ENCODE results near the gene AKNA.
A peak's percentile ranks its signal among the peaks of the same experiment; 100 is the strongest.

AKNA gene

DNA sequence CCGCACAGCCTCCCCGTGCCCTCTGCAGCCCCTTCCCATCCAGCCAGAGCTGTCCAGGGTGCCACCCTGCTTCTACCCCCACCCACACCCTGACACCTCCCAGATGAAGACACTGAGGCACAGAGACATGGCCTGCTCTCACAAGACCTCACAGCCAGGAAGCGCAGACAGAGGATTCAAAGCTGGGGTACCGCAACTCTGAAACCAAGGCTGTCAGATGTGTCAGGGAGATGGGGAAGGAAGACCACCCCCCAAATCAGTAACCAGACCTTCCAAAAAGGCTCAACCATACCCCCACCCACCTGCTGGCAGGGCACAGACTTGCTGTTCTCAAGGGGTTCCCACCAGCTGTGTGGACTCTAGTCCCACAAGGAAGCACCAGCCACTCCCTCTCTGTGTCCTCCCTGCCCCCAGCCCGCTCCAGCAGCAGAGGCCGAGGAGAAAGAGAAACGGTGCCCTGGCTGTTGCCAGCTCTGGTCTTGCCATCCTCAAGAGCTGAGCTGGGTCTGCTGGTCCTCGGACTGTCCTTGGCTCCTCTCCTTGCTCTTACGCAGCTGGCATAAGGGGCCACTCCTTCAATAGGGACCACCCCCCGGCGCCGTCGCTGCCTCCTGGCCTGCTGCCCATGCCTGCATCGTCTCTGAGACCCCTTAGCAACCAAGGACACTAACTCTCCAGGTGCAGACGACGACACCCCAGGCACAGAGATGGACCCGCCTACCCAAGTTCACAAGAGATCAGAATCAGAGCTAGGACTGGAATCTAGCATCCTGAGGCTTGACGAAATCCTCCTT lies 699 bp downstream of the AKNA start:
- Mint-ChIP-seq H3K9me3 (no peaks in the 10 kb centered on the region), H3K36me3 (ENCODE audit: insufficient read depth) (peaks cover 75% of the 10 kb centered on the region), H3K27ac (ENCODE audit: low read depth) (peak overlapping the region; percentile 96), H3K4me3 (peak overlapping the region; percentile 92), H3K27me3 (no peaks in the 10 kb centered on the region), H3K4me1 (peaks cover 96% of the 10 kb centered on the region)
- DNase-seq (ENCODE audit: low spot score in 2 of 2) (no peak), ATAC-seq (replicated peaks; ENCODE audit: extremely low read depth, poor library complexity, severe bottlenecking) (no peak)

DNA sequence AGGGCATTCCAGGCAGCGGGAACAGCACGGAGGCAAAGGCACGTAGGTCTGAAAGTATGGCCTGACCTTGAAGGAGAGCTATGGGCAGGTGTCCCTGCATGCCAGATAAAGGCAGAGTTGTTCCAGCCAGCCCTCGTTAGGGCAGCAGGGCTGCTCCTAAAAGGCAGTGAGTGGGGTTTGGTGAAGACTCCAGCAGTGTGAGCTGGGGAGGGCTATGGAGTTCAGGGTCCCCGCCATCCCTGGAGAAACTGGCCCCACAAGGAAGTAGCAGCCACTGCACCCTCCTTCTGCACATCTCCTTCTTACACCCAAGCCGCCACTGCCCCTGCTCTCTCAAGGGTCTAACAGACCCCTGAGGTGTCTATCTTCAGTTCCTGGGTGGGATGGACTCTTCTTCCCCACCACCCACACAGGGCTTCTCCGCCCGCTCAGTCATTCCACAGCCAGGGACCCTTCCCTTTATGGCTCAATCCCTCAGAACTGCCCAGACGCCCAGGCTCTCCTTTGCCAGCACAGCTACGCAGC lies 1.4 kb downstream of the AKNA start:
- peaks cover 94% of the 10 kb centered on the region for H3K4me1 Mint-ChIP-seq
- peak overlapping the region; percentile 96 for H3K27ac Mint-ChIP-seq (ENCODE audit: low read depth)
- no peaks in the 10 kb centered on the region for H3K27me3 Mint-ChIP-seq
- DNase-seq (ENCODE audit: low spot score in 2 of 2) = no peak
- no peak for ATAC-seq (replicated peaks; ENCODE audit: extremely low read depth, poor library complexity, severe bottlenecking)
- H3K36me3 Mint-ChIP-seq (ENCODE audit: insufficient read depth) = peaks cover 80% of the 10 kb centered on the region
- H3K9me3 Mint-ChIP-seq = no peaks in the 10 kb centered on the region
- peak overlapping the region; percentile 92 for H3K4me3 Mint-ChIP-seq

DNA sequence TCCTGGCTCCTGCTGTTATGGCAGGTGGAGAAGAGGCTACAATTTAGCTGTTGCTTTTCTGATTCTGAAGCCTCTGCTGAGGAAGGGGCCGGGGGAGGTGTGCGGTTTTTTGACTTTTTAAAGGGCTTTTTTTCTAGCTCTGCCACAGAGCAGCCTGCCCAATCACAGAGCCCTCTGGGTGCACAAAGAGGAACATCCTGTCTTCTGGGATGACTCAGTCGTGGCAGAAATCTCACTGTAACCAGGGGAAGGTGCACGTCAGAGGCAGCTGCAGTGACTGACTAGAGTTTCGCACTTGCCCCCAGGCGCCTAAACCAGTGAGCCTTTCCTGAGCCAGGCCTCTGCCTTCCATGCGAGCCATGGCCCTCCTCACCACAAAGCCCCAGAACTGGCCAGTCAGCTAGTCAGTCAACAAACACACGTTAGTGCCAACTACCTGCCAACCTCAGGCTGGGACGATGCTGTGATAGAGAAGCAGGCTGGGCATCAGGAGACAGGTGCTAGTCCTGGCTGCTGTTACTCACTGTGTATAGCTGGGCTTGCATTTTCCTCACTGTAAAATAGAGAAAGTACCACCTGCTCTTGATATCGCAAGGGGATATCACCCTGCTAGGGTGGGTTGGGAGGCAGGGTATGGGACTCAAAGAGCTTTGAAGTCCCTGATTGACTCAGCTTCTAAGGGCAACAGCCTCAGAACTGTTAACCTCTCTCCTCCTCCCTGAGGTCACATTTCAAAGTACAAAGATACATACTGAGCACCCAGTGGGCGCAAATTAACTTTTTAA lies 2.2 kb downstream of the AKNA start:
- ATAC-seq (replicated peaks; ENCODE audit: extremely low read depth, poor library complexity, severe bottlenecking) = peak; percentile 77
- Mint-ChIP-seq H3K4me1 (peaks cover 86% of the 10 kb centered on the region), H3K4me3 (peak overlapping the region; percentile 92), H3K27me3 (no peaks in the 10 kb centered on the region), H3K27ac (ENCODE audit: low read depth) (peak overlapping the region; percentile 96), H3K36me3 (ENCODE audit: insufficient read depth) (peaks cover 85% of the 10 kb centered on the region), H3K9me3 (no peaks in the 10 kb centered on the region)
- DNase-seq (ENCODE audit: low spot score in 2 of 2) = peak; percentile 81 to 92

DNA sequence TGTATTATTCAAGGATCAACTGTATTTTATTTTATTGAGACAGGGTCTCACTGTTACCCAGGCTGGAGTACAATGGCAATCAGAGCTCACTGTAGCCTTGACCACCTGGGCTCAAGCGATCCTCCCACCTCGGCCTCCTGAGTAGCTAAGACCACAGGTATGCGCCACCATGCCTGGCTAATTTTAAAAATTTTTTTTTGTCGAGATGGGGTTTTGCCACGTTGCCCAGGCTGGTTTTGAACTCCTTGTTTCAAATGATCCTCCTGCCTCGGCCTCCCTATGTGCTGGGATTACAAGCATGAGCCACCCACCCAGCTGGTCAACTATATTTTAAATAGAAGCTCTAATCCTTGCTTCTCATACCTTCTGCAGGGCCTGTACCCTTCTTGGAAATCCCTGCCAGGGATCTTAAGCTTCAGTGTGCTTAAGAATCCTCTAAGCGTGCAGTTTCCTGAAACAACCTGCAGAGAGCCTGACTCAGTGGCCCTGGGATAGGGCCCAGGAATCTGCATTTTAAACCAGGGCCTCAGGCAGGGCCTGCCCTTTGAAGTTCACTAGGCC lies 2.9 kb downstream of the AKNA start:
- ATAC-seq (replicated peaks; ENCODE audit: extremely low read depth, poor library complexity, severe bottlenecking) = no peak
- H3K27me3 Mint-ChIP-seq = no peaks in the 10 kb centered on the region
- no peak for DNase-seq (ENCODE audit: low spot score in 2 of 2)
- no peaks in the 10 kb centered on the region for H3K9me3 Mint-ChIP-seq
- H3K4me3 Mint-ChIP-seq = peak overlapping the region; percentile 92
- peak overlapping the region; percentile 96 for H3K27ac Mint-ChIP-seq (ENCODE audit: low read depth)
- H3K4me1 Mint-ChIP-seq = peaks cover 84% of the 10 kb centered on the region
- H3K36me3 Mint-ChIP-seq (ENCODE audit: insufficient read depth) = peaks cover 86% of the 10 kb centered on the region

DNA sequence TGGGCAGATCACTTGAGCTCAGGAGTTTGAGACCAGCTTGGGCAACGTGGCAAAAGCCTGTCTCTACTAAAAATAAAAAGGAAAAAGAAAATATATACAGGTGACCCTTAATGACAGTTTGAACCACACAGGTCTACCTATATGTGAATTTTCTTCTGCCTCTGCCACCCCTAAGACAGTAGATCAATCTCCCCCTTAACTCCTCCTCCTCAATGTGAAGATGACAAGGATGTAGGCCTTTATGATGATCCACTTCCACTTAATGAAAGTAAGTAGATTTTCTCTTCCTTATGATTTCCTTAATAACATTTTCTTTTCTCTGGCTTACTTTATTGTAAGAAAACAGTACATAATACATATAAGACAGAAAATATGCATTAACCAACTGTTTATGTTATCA lies 3.4 kb downstream of the AKNA start:
- H3K36me3 Mint-ChIP-seq (ENCODE audit: insufficient read depth) = peaks cover 89% of the 10 kb centered on the region
- no peaks in the 10 kb centered on the region for H3K9me3 Mint-ChIP-seq
- H3K27me3 Mint-ChIP-seq = no peaks in the 10 kb centered on the region
- peak overlapping the region; percentile 96 for H3K27ac Mint-ChIP-seq (ENCODE audit: low read depth)
- H3K4me3 Mint-ChIP-seq = peak overlapping the region; percentile 92
- ATAC-seq (replicated peaks; ENCODE audit: extremely low read depth, poor library complexity, severe bottlenecking) (no peak), DNase-seq (ENCODE audit: low spot score in 2 of 2) (no peak)
- H3K4me1 Mint-ChIP-seq = peaks cover 84% of the 10 kb centered on the region

DNA sequence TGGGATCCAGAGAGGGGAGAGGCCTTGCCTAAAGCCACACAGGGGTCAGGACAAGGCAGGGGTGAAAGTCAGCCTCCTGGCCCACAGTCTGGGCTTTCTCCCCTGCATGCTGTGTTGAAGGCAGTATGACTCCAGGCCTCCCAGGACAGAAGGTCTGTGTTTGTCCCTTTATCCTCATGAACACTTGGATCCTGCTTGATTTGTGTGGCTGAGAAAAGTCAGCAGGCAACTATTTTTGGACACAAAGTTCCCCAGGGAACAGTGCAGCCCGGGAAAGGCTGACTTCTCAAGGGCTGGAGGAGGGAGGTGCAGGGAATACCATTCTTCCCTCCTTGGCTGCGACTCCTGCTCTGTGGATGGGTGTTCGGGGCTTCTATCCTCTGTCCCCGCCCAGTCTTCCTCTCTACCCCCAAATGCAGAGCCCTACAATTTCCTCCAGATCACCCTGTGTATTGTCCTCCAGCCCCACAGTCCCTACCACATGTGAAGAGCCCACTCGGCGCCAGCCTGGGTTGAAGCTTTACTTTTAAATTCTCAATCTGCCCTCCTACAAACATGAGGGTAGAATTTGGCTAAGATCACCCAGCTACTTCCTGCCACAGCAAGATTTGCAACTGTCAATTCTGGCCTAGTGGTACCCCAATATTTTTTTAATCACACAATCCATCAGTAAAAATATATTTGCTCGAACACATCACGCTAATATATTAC lies 4.1 kb downstream of the AKNA start:
- ATAC-seq (replicated peaks; ENCODE audit: extremely low read depth, poor library complexity, severe bottlenecking) (no peak), DNase-seq (ENCODE audit: low spot score in 2 of 2) (no peak)
- H3K27ac Mint-ChIP-seq (ENCODE audit: low read depth) = peak overlapping the region; percentile 96
- no peaks in the 10 kb centered on the region for H3K27me3 Mint-ChIP-seq
- no peaks in the 10 kb centered on the region for H3K9me3 Mint-ChIP-seq
- H3K4me3 Mint-ChIP-seq = peak overlapping the region; percentile 92
- H3K4me1 Mint-ChIP-seq = peaks cover 83% of the 10 kb centered on the region
- peaks cover 96% of the 10 kb centered on the region for H3K36me3 Mint-ChIP-seq (ENCODE audit: insufficient read depth)

DNA sequence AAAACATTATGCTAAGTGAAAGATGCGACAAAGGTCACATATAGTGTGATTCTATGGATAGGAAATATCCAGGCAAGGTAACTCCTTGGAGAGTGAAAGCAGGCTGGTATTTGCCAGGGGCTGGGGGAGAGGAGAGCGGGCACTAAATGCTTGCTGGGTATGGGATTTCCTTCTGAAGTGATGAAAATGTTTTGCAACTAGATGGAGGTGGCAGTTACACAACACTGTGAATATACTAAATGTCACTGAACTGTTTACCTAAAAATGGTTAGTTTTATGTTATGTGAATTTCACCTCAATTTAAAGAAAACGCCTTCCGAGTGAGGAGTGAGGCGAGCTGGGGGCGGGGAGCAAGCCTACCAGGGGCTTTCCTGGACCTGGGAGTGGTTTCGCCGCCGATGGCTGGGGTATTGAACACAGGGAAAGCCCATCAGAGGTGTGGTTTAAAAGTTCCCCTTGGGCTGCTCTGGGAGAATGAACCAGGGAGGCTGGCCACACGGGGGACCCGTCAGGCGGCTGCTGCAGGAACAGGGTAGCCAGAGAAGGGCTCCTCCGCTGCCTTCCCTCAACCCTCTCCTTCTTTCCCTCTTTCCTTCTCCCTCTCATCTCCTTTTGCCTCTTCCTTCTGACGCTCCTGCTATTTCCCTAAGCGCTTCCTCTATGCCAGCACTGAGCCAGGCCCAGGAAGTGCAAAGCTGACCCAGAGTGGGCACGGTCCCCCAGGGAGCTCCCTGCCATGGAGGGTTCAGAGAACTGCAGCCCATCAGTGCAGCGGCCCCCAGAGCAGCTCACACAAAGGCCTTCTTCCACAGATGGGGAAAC lies 4.9 kb downstream of the AKNA start:
- H3K4me3 Mint-ChIP-seq = peak overlapping the region; percentile 92
- H3K36me3 Mint-ChIP-seq (ENCODE audit: insufficient read depth) = peaks cover 99% of the 10 kb centered on the region
- no peaks in the 10 kb centered on the region for H3K9me3 Mint-ChIP-seq
- ATAC-seq (replicated peaks; ENCODE audit: extremely low read depth, poor library complexity, severe bottlenecking) (peak; percentile 5), DNase-seq (ENCODE audit: low spot score in 2 of 2) (peak in 1 of 2 donors; percentile 73)
- H3K27me3 Mint-ChIP-seq = no peaks in the 10 kb centered on the region
- H3K27ac Mint-ChIP-seq (ENCODE audit: low read depth) = peak overlapping the region; percentile 96
- H3K4me1 Mint-ChIP-seq = peaks cover 83% of the 10 kb centered on the region

DNA sequence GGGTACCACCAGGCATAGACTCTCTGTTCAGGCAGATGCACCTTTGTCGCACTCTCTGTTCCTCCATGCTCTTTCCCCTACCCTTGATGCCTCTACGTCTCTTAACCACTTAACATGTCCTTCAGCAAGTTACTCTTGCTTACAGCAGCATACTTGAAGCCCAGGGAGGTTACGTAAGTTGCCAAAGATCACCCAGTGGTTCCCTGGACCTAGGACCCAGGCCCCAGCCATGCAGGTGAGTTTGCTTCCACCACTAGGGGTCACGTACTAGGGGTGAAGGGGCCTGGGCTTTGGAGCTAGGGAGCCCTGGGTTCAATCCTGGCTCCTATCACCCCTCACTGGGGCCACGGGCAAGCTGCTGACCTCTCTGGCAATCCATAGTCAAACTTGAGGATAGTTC lies 8.9 kb downstream of the AKNA start:
- H3K4me1 Mint-ChIP-seq = peaks cover 80% of the 10 kb centered on the region
- H3K27me3 Mint-ChIP-seq = no peaks in the 10 kb centered on the region
- peak overlapping the region; percentile 89 for H3K27ac Mint-ChIP-seq (ENCODE audit: low read depth)
- no peaks in the 10 kb centered on the region for H3K9me3 Mint-ChIP-seq
- ATAC-seq (replicated peaks; ENCODE audit: extremely low read depth, poor library complexity, severe bottlenecking) = no peak
- DNase-seq (ENCODE audit: low spot score in 2 of 2) = no peak
- peaks cover 93% of the 10 kb centered on the region for H3K36me3 Mint-ChIP-seq (ENCODE audit: insufficient read depth)
- H3K4me3 Mint-ChIP-seq = peak overlapping the region; percentile 92

DNA sequence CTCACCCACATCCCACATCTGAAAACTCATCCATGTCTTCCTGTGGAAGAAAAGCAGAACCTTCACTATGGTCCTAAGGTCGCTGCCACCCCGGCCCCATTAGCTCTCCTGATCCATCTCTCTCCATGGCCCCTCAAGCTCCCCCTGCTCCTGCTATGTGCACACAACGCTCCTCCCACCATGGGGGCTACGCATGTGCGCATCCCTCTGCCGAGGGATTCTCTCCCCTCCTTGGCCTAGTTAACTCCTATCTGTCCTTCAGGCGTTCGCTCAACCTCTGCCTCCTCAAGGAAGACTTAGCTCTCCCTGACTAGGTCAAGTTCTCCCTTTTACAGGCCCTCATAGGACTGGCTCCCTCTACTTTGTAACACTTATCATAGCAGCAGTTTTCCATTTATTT lies 9.8 kb downstream of the AKNA start:
- peak overlapping the region; percentile 92 for H3K4me3 Mint-ChIP-seq
- H3K27me3 Mint-ChIP-seq = no peaks in the 10 kb centered on the region
- H3K36me3 Mint-ChIP-seq (ENCODE audit: insufficient read depth) = peaks cover 93% of the 10 kb centered on the region
- no peaks in the 10 kb centered on the region for H3K9me3 Mint-ChIP-seq
- DNase-seq (ENCODE audit: low spot score in 2 of 2) = no peak
- ATAC-seq (replicated peaks; ENCODE audit: extremely low read depth, poor library complexity, severe bottlenecking) = no peak
- H3K27ac Mint-ChIP-seq (ENCODE audit: low read depth) = peak overlapping the region; percentile 89
- H3K4me1 Mint-ChIP-seq = peaks cover 76% of the 10 kb centered on the region

DNA sequence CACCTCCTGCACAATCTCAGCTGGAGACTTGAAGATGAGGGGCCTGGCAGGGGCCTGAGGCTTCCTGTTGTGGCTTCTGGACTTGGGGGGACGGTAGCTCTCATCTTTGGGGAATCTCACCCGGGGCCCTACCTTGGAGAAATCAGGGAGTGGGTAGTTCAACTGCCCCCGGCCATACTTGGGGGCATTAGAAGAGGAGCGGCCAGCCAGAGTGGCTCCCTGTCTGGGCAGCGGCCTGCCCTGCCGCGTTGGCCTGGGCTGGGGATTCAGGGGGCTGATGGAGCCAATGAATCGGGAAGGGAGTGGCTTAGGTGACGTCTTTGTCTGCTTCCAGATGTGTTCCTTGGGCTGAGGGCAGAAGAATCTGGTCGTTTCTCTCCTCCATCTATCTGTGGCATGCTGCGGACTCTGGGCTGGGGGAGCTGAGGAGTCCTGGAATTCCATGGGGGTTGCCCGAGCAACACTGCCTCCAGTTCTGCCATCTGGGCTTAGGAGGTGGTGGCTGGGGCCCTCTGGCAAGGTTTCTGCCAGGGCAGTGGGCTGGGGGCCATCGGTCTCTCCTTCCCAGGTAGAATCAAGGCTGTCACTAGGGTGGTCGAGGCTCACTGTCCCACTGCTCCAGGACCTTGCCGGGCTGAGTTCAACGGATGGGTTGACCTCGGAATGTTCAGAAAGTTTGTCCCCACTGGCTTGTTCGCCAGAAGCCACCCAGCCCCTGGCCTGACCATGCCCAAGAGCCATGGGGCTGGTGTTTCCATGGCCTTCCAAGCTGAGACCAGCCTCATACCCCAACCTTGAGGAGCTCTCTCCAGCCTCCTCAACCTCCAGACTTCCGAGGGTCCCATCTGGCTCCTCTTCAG lies 11.0 kb downstream of the AKNA start:
- Mint-ChIP-seq H3K36me3 (ENCODE audit: insufficient read depth) (peaks cover 90% of the 10 kb centered on the region), H3K27ac (ENCODE audit: low read depth) (peak overlapping the region; percentile 89), H3K4me1 (peaks cover 73% of the 10 kb centered on the region), H3K27me3 (no peaks in the 10 kb centered on the region), H3K4me3 (peak overlapping the region; percentile 92), H3K9me3 (no peaks in the 10 kb centered on the region)
- no peak for ATAC-seq (replicated peaks; ENCODE audit: extremely low read depth, poor library complexity, severe bottlenecking)
- no peak for DNase-seq (ENCODE audit: low spot score in 2 of 2)
